K562 (cell line): ENCODE data around the gene KIF17. TPM values are rescaled to one million over a fixed set of nuclear protein-coding genes. Genes with fewer than 3 reads are reported as not detected.

Experiments
- ARNT ChIP-seq, 2 experiments: fragments of 450-650 bp; IDR thresholded peaks; 2 replicates each; pipeline ENCODE4 v1.6.1; 2016; ENCODE audit warnings: mild to moderate bottlenecking in 1 of 2
- CHD4 ChIP-seq: fragments of 200-600 bp; sonication (generic); IDR thresholded peaks from 3 replicates; pipeline ENCODE4 v1.6.1; 2012; ENCODE audit warnings: low read depth, mild to moderate bottlenecking, mixed read lengths, low read length, inconsistent platforms; ENCODE audit not compliant: insufficient read depth, insufficient replicate concordance, poor library complexity, severe bottlenecking
- CXXC5 ChIP-seq: fragments of 250-450 bp; sonication (Bioruptor Pico); IDR thresholded peaks from 2 replicates; pipeline ENCODE4 v1.8.0; 2022; ENCODE audit warnings: inconsistent platforms, mild to moderate bottlenecking, moderate library complexity
- FOSL1 ChIP-seq: fragments of 200-800 bp; sonication (Bioruptor generic); conservative IDR thresholded peaks from 2 replicates; pipeline ENCODE4 v1.6.1; 2016; ENCODE audit warnings: missing genetic modification characterization, missing compliant biosample characterization
- HDAC2 ChIP-seq: fragments of 450-650 bp; IDR thresholded peaks from 2 replicates; pipeline ENCODE4 v1.6.1; 2016; ENCODE audit warnings: mild to moderate bottlenecking
- MYC ChIP-seq, 2 experiments: fragments of 250-450 bp in 1 of 2; sonication (Bioruptor Pico) in 1 of 2; IDR thresholded peaks; 2 replicates each; pipeline versions ENCODE4 v1.5.1 to v1.6.1; 2012 to 2021; ENCODE audit warnings: low read depth in 2 of 2, borderline replicate concordance in 1 of 2, improper control_type of control experiment in 1 of 2, low read length in 1 of 2, mild to moderate bottlenecking in 1 of 2, moderate library complexity in 1 of 2
- NCOA1 ChIP-seq: fragments of 450-650 bp; IDR thresholded peaks from 2 replicates; pipeline ENCODE4 v1.6.1; 2016; ENCODE audit warnings: low read depth
- ZNF253 ChIP-seq: fragments of 250-450 bp; sonication (Bioruptor Pico); conservative IDR thresholded peaks from 2 replicates; pipeline ENCODE4 v1.6.1; 2021; ENCODE audit warnings: mild to moderate bottlenecking
- polyA plus RNA-seq, 8 experiments: library from polyadenylated mRNA; depleted of rRNA in 4 of 8; stranded (reverse) in 5 of 8; unstranded in 3 of 8; fragments of >200 nt; fragmentation: Nextera tagmentation in 2 of 8; fragmentation: Illumina TruSeq in 1 of 8; extraction: Ambion mirVana in 2 of 8; extraction: Trizol in 1 of 8; gene quantifications; 2 replicates each; pipeline versions ENCODE4 v1.2.1 to v1.2.3, GENCODE V29; 2011 to 2014; ENCODE audit warnings: inconsistent platforms in 1 of 8, missing spikeins in 1 of 8
- total RNA-seq, 7 experiments: library from RNA; depleted of rRNA in 6 of 7; stranded (reverse); fragments of >200 nt in 6 of 7; fragmentation: Illumina TruSeq in 2 of 7; extraction: Trizol in 2 of 7; gene quantifications; 2 replicates each; pipeline versions ENCODE4 v1.2.1 to v1.2.3, GENCODE V29; 2011 to 2021; ENCODE audit warnings: low replicate concordance in 1 of 7
- TF ChIP-seq, protein P1 (sequence below): fragments of 250-450 bp; sonication (Bioruptor Pico); IDR thresholded peaks from 2 replicates; pipeline ENCODE4 v1.4.0; 2020; ENCODE audit warnings: mild to moderate bottlenecking, moderate library complexity
- TF ChIP-seq, protein P2 (sequence below), 2 experiments: fragments of 450-650 bp in 1 of 2; sonication (generic) in 1 of 2; formaldehyde crosslinking; conservative IDR thresholded peaks; 2 replicates each; pipeline versions ENCODE4 v1.4.0 to v1.8.1; 2020 to 2022; ENCODE audit warnings: mild to moderate bottlenecking in 1 of 2, missing genetic modification reagents in 1 of 2
- TF ChIP-seq, protein P3 (sequence below): fragments of 450-650 bp; IDR thresholded peaks from 2 replicates; pipeline ENCODE4 v1.6.1; 2016; ENCODE audit warnings: mild to moderate bottlenecking, moderate library complexity
- TF ChIP-seq, protein P4 (sequence below): fragments of 250-450 bp; sonication (Bioruptor Pico); IDR thresholded peaks from 2 replicates; pipeline ENCODE4 v1.8.0; 2022; ENCODE audit warnings: inconsistent platforms

The KIF17 gene
- total and polyA plus RNA-seq, 9 of the 15 experiments (the other 6 are each of a cell fraction or from before 2014, with no cell fraction given) = 0.04 to 0.47 (median 0.18) TPM; not detected in 5

DNA sequence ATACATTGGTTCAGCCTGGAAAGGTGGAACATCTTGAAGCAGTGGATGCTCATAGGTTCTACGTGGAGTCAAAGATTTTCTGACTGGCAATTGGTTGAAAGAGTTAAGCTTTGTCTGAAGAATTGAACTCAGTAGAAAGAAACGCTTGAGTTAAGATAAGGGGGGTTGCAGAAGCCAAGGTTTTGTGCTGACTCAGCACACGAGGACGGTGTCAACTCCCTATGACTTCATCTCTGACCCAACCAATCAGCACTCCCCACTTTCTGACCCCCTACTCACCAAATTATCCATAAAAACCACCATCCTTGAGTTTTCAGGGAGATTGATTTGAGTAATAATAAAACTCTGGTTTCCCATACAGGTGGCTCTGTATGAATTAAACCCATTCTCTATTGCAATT, 87.1 kb downstream of the KIF17 start (continued):
- TF ChIP-seq, protein P1, sequence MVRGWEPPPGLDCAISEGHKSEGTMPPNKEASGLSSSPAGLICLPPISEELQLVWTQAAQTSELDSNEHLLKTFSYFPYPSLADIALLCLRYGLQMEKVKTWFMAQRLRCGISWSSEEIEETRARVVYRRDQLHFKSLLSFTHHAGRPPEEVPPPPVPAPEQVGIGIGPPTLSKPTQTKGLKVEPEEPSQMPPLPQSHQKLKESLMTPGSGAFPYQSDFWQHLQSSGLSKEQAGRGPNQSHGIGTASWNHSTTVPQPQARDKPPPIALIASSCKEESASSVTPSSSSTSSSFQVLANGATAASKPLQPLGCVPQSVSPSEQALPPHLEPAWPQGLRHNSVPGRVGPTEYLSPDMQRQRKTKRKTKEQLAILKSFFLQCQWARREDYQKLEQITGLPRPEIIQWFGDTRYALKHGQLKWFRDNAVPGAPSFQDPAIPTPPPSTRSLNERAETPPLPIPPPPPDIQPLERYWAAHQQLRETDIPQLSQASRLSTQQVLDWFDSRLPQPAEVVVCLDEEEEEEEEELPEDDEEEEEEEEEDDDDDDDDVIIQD = no peak
- TF ChIP-seq, protein P2, sequence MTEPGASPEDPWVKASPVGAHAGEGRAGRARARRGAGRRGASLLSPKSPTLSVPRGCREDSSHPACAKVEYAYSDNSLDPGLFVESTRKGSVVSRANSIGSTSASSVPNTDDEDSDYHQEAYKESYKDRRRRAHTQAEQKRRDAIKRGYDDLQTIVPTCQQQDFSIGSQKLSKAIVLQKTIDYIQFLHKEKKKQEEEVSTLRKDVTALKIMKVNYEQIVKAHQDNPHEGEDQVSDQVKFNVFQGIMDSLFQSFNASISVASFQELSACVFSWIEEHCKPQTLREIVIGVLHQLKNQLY (CRISPR knock-in tag; conservative IDR thresholded peaks at IDR 0.05) = no peak
- no peak for TF ChIP-seq HDAC2
- TF ChIP-seq CHD4 = no peak
- TF ChIP-seq MYC (IDR thresholded peaks at IDR 0.05; ENCODE audit: low read depth, low read length) = peak; percentile 29; the same call in 1 of the 2 replicates
- TF ChIP-seq MYC (CRISPR knock-in tag; IDR thresholded peaks at IDR 0.05; ENCODE audit: borderline replicate concordance, low read depth) = no peak
- no peak for TF ChIP-seq CXXC5 (CRISPR knock-in tag)
- TF ChIP-seq, protein P3, sequence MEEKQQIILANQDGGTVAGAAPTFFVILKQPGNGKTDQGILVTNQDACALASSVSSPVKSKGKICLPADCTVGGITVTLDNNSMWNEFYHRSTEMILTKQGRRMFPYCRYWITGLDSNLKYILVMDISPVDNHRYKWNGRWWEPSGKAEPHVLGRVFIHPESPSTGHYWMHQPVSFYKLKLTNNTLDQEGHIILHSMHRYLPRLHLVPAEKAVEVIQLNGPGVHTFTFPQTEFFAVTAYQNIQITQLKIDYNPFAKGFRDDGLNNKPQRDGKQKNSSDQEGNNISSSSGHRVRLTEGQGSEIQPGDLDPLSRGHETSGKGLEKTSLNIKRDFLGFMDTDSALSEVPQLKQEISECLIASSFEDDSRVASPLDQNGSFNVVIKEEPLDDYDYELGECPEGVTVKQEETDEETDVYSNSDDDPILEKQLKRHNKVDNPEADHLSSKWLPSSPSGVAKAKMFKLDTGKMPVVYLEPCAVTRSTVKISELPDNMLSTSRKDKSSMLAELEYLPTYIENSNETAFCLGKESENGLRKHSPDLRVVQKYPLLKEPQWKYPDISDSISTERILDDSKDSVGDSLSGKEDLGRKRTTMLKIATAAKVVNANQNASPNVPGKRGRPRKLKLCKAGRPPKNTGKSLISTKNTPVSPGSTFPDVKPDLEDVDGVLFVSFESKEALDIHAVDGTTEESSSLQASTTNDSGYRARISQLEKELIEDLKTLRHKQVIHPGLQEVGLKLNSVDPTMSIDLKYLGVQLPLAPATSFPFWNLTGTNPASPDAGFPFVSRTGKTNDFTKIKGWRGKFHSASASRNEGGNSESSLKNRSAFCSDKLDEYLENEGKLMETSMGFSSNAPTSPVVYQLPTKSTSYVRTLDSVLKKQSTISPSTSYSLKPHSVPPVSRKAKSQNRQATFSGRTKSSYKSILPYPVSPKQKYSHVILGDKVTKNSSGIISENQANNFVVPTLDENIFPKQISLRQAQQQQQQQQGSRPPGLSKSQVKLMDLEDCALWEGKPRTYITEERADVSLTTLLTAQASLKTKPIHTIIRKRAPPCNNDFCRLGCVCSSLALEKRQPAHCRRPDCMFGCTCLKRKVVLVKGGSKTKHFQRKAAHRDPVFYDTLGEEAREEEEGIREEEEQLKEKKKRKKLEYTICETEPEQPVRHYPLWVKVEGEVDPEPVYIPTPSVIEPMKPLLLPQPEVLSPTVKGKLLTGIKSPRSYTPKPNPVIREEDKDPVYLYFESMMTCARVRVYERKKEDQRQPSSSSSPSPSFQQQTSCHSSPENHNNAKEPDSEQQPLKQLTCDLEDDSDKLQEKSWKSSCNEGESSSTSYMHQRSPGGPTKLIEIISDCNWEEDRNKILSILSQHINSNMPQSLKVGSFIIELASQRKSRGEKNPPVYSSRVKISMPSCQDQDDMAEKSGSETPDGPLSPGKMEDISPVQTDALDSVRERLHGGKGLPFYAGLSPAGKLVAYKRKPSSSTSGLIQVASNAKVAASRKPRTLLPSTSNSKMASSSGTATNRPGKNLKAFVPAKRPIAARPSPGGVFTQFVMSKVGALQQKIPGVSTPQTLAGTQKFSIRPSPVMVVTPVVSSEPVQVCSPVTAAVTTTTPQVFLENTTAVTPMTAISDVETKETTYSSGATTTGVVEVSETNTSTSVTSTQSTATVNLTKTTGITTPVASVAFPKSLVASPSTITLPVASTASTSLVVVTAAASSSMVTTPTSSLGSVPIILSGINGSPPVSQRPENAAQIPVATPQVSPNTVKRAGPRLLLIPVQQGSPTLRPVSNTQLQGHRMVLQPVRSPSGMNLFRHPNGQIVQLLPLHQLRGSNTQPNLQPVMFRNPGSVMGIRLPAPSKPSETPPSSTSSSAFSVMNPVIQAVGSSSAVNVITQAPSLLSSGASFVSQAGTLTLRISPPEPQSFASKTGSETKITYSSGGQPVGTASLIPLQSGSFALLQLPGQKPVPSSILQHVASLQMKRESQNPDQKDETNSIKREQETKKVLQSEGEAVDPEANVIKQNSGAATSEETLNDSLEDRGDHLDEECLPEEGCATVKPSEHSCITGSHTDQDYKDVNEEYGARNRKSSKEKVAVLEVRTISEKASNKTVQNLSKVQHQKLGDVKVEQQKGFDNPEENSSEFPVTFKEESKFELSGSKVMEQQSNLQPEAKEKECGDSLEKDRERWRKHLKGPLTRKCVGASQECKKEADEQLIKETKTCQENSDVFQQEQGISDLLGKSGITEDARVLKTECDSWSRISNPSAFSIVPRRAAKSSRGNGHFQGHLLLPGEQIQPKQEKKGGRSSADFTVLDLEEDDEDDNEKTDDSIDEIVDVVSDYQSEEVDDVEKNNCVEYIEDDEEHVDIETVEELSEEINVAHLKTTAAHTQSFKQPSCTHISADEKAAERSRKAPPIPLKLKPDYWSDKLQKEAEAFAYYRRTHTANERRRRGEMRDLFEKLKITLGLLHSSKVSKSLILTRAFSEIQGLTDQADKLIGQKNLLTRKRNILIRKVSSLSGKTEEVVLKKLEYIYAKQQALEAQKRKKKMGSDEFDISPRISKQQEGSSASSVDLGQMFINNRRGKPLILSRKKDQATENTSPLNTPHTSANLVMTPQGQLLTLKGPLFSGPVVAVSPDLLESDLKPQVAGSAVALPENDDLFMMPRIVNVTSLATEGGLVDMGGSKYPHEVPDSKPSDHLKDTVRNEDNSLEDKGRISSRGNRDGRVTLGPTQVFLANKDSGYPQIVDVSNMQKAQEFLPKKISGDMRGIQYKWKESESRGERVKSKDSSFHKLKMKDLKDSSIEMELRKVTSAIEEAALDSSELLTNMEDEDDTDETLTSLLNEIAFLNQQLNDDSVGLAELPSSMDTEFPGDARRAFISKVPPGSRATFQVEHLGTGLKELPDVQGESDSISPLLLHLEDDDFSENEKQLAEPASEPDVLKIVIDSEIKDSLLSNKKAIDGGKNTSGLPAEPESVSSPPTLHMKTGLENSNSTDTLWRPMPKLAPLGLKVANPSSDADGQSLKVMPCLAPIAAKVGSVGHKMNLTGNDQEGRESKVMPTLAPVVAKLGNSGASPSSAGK = peak; percentile 49; the same call in 1 of the 2 replicates
- TF ChIP-seq, protein P4, sequence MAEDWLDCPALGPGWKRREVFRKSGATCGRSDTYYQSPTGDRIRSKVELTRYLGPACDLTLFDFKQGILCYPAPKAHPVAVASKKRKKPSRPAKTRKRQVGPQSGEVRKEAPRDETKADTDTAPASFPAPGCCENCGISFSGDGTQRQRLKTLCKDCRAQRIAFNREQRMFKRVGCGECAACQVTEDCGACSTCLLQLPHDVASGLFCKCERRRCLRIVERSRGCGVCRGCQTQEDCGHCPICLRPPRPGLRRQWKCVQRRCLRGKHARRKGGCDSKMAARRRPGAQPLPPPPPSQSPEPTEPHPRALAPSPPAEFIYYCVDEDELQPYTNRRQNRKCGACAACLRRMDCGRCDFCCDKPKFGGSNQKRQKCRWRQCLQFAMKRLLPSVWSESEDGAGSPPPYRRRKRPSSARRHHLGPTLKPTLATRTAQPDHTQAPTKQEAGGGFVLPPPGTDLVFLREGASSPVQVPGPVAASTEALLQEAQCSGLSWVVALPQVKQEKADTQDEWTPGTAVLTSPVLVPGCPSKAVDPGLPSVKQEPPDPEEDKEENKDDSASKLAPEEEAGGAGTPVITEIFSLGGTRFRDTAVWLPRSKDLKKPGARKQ (CRISPR knock-in tag) = no peak
- TF ChIP-seq FOSL1 = no peak
- TF ChIP-seq ARNT (IDR thresholded peaks at IDR 0.05) = no peak
- no peak for TF ChIP-seq NCOA1
- TF ChIP-seq ZNF253 (CRISPR knock-in tag) = no peak
